H1 (cell line): ENCODE measurements around the gene ANKRD9. TPM values are rescaled to one million over a fixed set of nuclear protein-coding genes. Genes with fewer than 3 reads are reported as not detected.
A peak's percentile ranks its signal among the peaks of the same experiment; 100 is the strongest.

Source experiments
- CTCF ChIA-PET: fragments of 300-600 bp; sonication (Branson Sonifier 250); formaldehyde crosslinking; loops from one replicate; lab custom pipeline; 2021; ENCODE audit not compliant: partially characterized antibody; lab: Charles Lee
- POLR2A ChIA-PET: fragments of 300-600 bp; sonication (Branson Sonifier 250); formaldehyde crosslinking; loops from one replicate; lab custom pipeline; 2021; ENCODE audit warnings: inconsistent platforms; ENCODE audit not compliant: partially characterized antibody; lab: Charles Lee
- DNase-seq, 2 experiments: peaks; one replicate each; pipeline versions ENCODE4 v3.0.0 to v3.0.0-alpha.2; 2010 to 2022; ENCODE audit warnings: low spot score in 2 of 2, low read depth in 1 of 2, mixed read lengths in 1 of 2
- FAIRE-seq: peaks from 2 replicates; lab custom pipeline; 2011; peaks lifted over from hg19 to GRCh38; lab: Jason Lieb, UNC
- H2AFZ ChIP-seq: 2 replicates; pipeline ENCODE4 v1.8.1; 2012; ENCODE audit warnings: low read length, inconsistent platforms
- H2AK5ac ChIP-seq: 2 replicates; pipeline ENCODE4 v1.6.1; 2013; ENCODE audit warnings: low read depth, low read length
- H2BK120ac ChIP-seq: replicated peaks from 2 replicates; pipeline ENCODE3; 2013; ENCODE audit warnings: low read depth, low read length, inconsistent platforms
- H2BK12ac ChIP-seq: 2 replicates; pipeline ENCODE4 v1.6.1; 2013; ENCODE audit warnings: low read depth, low read length
- H2BK15ac ChIP-seq: 2 replicates; pipeline ENCODE4 v1.6.1; 2013; ENCODE audit warnings: low read length
- H2BK20ac ChIP-seq: 2 replicates; pipeline ENCODE4 v1.6.1; 2013; ENCODE audit warnings: low read length
- H2BK5ac ChIP-seq: 2 replicates; pipeline ENCODE4 v1.6.1; 2013; ENCODE audit warnings: low read depth, low read length
- H3K14ac ChIP-seq: 2 replicates; pipeline ENCODE4 v1.6.1; 2013; ENCODE audit warnings: inconsistent platforms; ENCODE audit not compliant: insufficient read length
- H3K18ac ChIP-seq: 2 replicates; pipeline ENCODE4 v1.6.1; 2013; ENCODE audit warnings: low read length; ENCODE audit errors: extremely low read depth
- H3K23ac ChIP-seq: 2 replicates; pipeline ENCODE4 v1.6.1; 2013; ENCODE audit warnings: inconsistent platforms; ENCODE audit not compliant: insufficient read length
- H3K23me2 ChIP-seq: 2 replicates; pipeline ENCODE4 v1.6.1; 2013; ENCODE audit warnings: low read depth, low read length
- H3K27ac ChIP-seq: 2 replicates; pipeline ENCODE4 v1.6.1; 2011; ENCODE audit warnings: low read depth, low read length, inconsistent platforms
- H3K27me3 ChIP-seq, 4 experiments: replicated peaks in 1 of 4; 1 replicate in 1 of 4; 2 replicates in 3 of 4; pipeline versions ENCODE4 v1.6.1 to v1.8.1; 2011 to 2013; ENCODE audit warnings: low read length in 3 of 4, mild to moderate bottlenecking in 3 of 4, inconsistent platforms in 2 of 4, mixed read lengths in 2 of 4, moderate library complexity in 1 of 4; ENCODE audit not compliant: control insufficient read depth in 3 of 4, insufficient read depth in 3 of 4; ENCODE audit errors: extremely low read depth in 1 of 4
- H3K36me3 ChIP-seq, 4 experiments: 2 replicates each; pipeline versions ENCODE4 v1.6.1 to v1.8.1; 2011 to 2013; ENCODE audit warnings: mild to moderate bottlenecking in 4 of 4, low read length in 3 of 4, moderate library complexity in 2 of 4, control low read depth in 1 of 4, inconsistent platforms in 1 of 4; ENCODE audit not compliant: insufficient read depth in 4 of 4, control insufficient read depth in 2 of 4
- H3K4ac ChIP-seq: replicated peaks from 2 replicates; pipeline ENCODE3; 2013; ENCODE audit warnings: low read length, low read depth, mixed read lengths, inconsistent platforms; ENCODE audit not compliant: insufficient read length
- H3K4me1 ChIP-seq, 4 experiments: replicated peaks in 1 of 4; 1 replicate in 1 of 4; 2 replicates in 3 of 4; pipeline versions ENCODE4 v1.6.1 to v1.8.1; 2011 to 2013; ENCODE audit warnings: low read length in 3 of 4, inconsistent platforms in 2 of 4, mixed read lengths in 1 of 4; ENCODE audit not compliant: insufficient read depth in 4 of 4, control insufficient read depth in 3 of 4
- H3K4me2 ChIP-seq, 2 experiments: 2 replicates each; pipeline versions ENCODE4 v1.6.1 to v1.8.1; 2011 to 2013; ENCODE audit warnings: low read depth in 2 of 2, low read length in 2 of 2, control low read depth in 1 of 2, inconsistent platforms in 1 of 2, mild to moderate bottlenecking in 1 of 2; ENCODE audit not compliant: insufficient read depth in 1 of 2
- H3K4me3 ChIP-seq, 4 experiments: fragments of 200-600, 300-600 bp in 1 of 4; sonication (generic), shearing (Covaris generic), sonication (Bioruptor Twin) in 1 of 4; 2 replicates each; pipeline versions ENCODE4 v1.5.1 to v1.8.1; 2011 to 2016; ENCODE audit warnings: low read length in 4 of 4, low read depth in 3 of 4, control low read depth in 2 of 4, inconsistent platforms in 2 of 4, mild to moderate bottlenecking in 2 of 4, mixed read lengths in 1 of 4, moderate library complexity in 1 of 4; ENCODE audit not compliant: insufficient read depth in 2 of 4; ENCODE audit errors: extremely low read depth in 1 of 4
- H3K56ac ChIP-seq: replicated peaks from 2 replicates; pipeline ENCODE3; 2013; ENCODE audit warnings: low read depth, mild to moderate bottlenecking, mixed read lengths, low read length, inconsistent platforms; ENCODE audit not compliant: insufficient read length
- H3K79me1 ChIP-seq: 2 replicates; pipeline ENCODE4 v1.6.1; 2013; ENCODE audit warnings: low read depth, low read length, control low read depth
- H3K79me2 ChIP-seq, 2 experiments: 2 replicates each; pipeline versions ENCODE4 v1.6.1 to v1.8.1; 2012 to 2013; ENCODE audit warnings: low read length in 2 of 2, mild to moderate bottlenecking in 2 of 2, inconsistent platforms in 1 of 2; ENCODE audit not compliant: insufficient read depth in 2 of 2, control insufficient read depth in 1 of 2
- H3K9ac ChIP-seq, 4 experiments: replicated peaks in 1 of 4; 1 replicate in 1 of 4; 2 replicates in 3 of 4; pipeline versions ENCODE4 v1.6.1 to v1.8.1; 2011 to 2013; ENCODE audit warnings: low read depth in 3 of 4, low read length in 3 of 4, control low read depth in 2 of 4, mild to moderate bottlenecking in 2 of 4, moderate library complexity in 2 of 4, inconsistent platforms in 1 of 4; ENCODE audit errors: extremely low read depth in 1 of 4
- H3K9me3 ChIP-seq, 2 experiments: 2 replicates each; pipeline versions ENCODE4 v1.6.1 to v1.8.1; 2012 to 2013; ENCODE audit warnings: mild to moderate bottlenecking in 2 of 2, moderate library complexity in 2 of 2, control low read depth in 1 of 2, inconsistent platforms in 1 of 2, low read depth in 1 of 2, low read length in 1 of 2, mixed read lengths in 1 of 2; ENCODE audit not compliant: insufficient read depth in 2 of 2
- H4K20me1 ChIP-seq, 2 experiments: replicated peaks in 1 of 2; 2 replicates each; pipeline versions ENCODE3 to v1.8.1; 2011 to 2013; ENCODE audit warnings: inconsistent platforms in 2 of 2, low read length in 2 of 2, mild to moderate bottlenecking in 1 of 2; ENCODE audit not compliant: insufficient read depth in 2 of 2, control insufficient read depth in 1 of 2
- H4K5ac ChIP-seq: 2 replicates; pipeline ENCODE4 v1.6.1; 2013; ENCODE audit warnings: low read length, low read depth, mixed read lengths, inconsistent platforms; ENCODE audit not compliant: insufficient read length
- H4K8ac ChIP-seq: 2 replicates; pipeline ENCODE4 v1.8.0; 2013; ENCODE audit warnings: mild to moderate bottlenecking, moderate library complexity, low read length, inconsistent platforms; ENCODE audit not compliant: insufficient read depth; ENCODE audit errors: extremely low read depth
- H4K91ac ChIP-seq: replicated peaks from 2 replicates; pipeline ENCODE3; 2013; ENCODE audit warnings: low read length, mixed read lengths, inconsistent platforms; ENCODE audit not compliant: insufficient read length
- BCL11A ChIP-seq, 2 experiments: IDR thresholded peaks; one replicate each; pipeline ENCODE4 v1.6.1; 2011; ENCODE audit warnings: low read depth in 2 of 2, low read length in 2 of 2, mild to moderate bottlenecking in 2 of 2
- CEBPB ChIP-seq: IDR thresholded peaks from 2 replicates; pipeline ENCODE4 v1.6.1; 2012; ENCODE audit warnings: low read depth, low read length
- KDM1A ChIP-seq: fragments of 200-600, 300-600 bp; sonication (generic); IDR thresholded peaks from 2 replicates; pipeline ENCODE4 v1.7.1; 2016; ENCODE audit warnings: mild to moderate bottlenecking, low read length, borderline replicate concordance
- NANOG ChIP-seq: IDR thresholded peaks from 2 replicates; pipeline ENCODE4 v1.6.1; 2011; ENCODE audit warnings: low read length, low read depth, mild to moderate bottlenecking, inconsistent platforms; ENCODE audit not compliant: insufficient read depth, poor library complexity, severe bottlenecking
- PHF8 ChIP-seq: fragments of 200-600 bp; sonication (generic); conservative IDR thresholded peaks from 2 replicates; pipeline ENCODE4 v1.7.1; 2012; ENCODE audit warnings: low read depth, mild to moderate bottlenecking, inconsistent platforms, low read length, moderate library complexity
- TEAD4 ChIP-seq: IDR thresholded peaks from 2 replicates; pipeline ENCODE4 v1.6.1; 2012; ENCODE audit warnings: low read depth, low read length, inconsistent platforms, mixed read lengths
- WGBS, 2 experiments: shearing (Covaris generic) in 1 of 2; methylation state at CpG; one replicate each; pipeline versions ENCODE4 v1.1.6 to v1.1.7; 2013 to 2015; ENCODE audit warnings: low lambda C conversion rate in 2 of 2, mixed read lengths in 2 of 2, inconsistent platforms in 1 of 2, low coverage in 1 of 2, missing lambda C conversion rate in 1 of 2; ENCODE audit not compliant: insufficient replicate concordance in 2 of 2, insufficient coverage in 1 of 2, insufficient read length in 1 of 2; ENCODE audit errors: extremely low coverage in 1 of 2, missing lambda C conversion rate in 1 of 2; 5-methylcytosine and 5-hydroxymethylcytosine counted together
- polyA plus RNA-seq, 7 experiments: library from polyadenylated mRNA; depleted of rRNA in 3 of 7; stranded (reverse) in 5 of 7; unstranded in 2 of 7; fragments of >200 nt in 5 of 7; fragments of 200-250 nt in 2 of 7; gene quantifications; 1 replicate in 5 of 7; 2 replicates in 1 of 7; 4 replicates in 1 of 7; pipeline versions ENCODE4 v1.2.1 to v1.2.3, GENCODE V29; 2011 to 2013; ENCODE audit warnings: missing spikeins in 2 of 7, mixed read lengths in 2 of 7
- total RNA-seq: library from RNA; stranded (reverse); fragmentation: NEBNext Ultra II Directional; extraction: Animal tissue kit (Norgen Biotek cat#: 25700); gene quantifications from 2 replicates; pipeline ENCODE4 v1.2.1, GENCODE V29; 2021
- TF ChIP-seq, protein P1 (sequence below): IDR thresholded peaks from 2 replicates; pipeline ENCODE4 v1.6.1; 2011; ENCODE audit warnings: low read length, improper control_type of control experiment

The ANKRD9 gene
- total and polyA plus RNA-seq, 2 of the 8 experiments (the other 6 are each of a cell fraction or from before 2014, with no cell fraction given): 37.0 to 41.8 TPM

GRCh38 chr14:102525929-102526497, 16.4 kb upstream of the ANKRD9 start:
- FAIRE-seq: no peak
- TF ChIP-seq CEBPB: no peak
- TF ChIP-seq, protein P1, sequence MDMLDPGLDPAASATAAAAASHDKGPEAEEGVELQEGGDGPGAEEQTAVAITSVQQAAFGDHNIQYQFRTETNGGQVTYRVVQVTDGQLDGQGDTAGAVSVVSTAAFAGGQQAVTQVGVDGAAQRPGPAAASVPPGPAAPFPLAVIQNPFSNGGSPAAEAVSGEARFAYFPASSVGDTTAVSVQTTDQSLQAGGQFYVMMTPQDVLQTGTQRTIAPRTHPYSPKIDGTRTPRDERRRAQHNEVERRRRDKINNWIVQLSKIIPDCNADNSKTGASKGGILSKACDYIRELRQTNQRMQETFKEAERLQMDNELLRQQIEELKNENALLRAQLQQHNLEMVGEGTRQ: no peak
- TF ChIP-seq TEAD4: no peak
- TF ChIP-seq KDM1A: no peak
- TF ChIP-seq NANOG: no peak
- TF ChIP-seq PHF8: no peak
- TF ChIP-seq BCL11A (IDR thresholded peaks at IDR 0.05; ENCODE audit: low read depth in 2 of 2, low read length in 2 of 2): no peak

More at GRCh38 chr14:102525929-102526497, 16.4 kb upstream of the ANKRD9 start:
- no peak overlapping the region for H2BK20ac ChIP-seq
- no peak overlapping the region for H3K23ac ChIP-seq
- peak overlapping the region; percentile 39; the same call in 1 of the 2 replicates for H2AK5ac ChIP-seq
- no peak overlapping the region for H3K9ac ChIP-seq
- no peaks in the 10 kb centered on the region for H3K27me3 ChIP-seq
- no peaks in the 10 kb centered on the region for H3K79me1 ChIP-seq
- 89% methylated on average over 11 of the region's 12 CpGs; no CpG with 5 or more reads in 1 of the 2 experiments for WGBS, 2 experiments
- ChIA-PET CTCF (interaction anchor here (0.6 to 1.8 kb wide), 3 partner anchors 68 to 525 kb away, joined by 3 to 15 read pairs (median 3); no protein-coding TSS in a partner anchor), POLR2A (interaction anchor here (0.8 to 1.7 kb wide), 3 partner anchors 10 to 29 kb away, joined by 3 to 4 read pairs (median 3); no protein-coding TSS in a partner anchor)
- H3K9me3 ChIP-seq: no peaks in the 10 kb centered on the region
- no peak for DNase-seq
- H4K8ac ChIP-seq: no peak overlapping the region
- H3K4me1 ChIP-seq: peaks cover 0 to 10% (median 0%) of the 10 kb centered on the region in 4 experiments; a peak in 2 of 7 replicates
- no peak overlapping the region for H2AFZ ChIP-seq
- H4K91ac ChIP-seq: no peak overlapping the region
- no peak overlapping the region for H3K27ac ChIP-seq
- H3K23me2 ChIP-seq: peaks cover 3% of the 10 kb centered on the region; the same call in 1 of the 2 replicates
- no peak overlapping the region for H3K14ac ChIP-seq
- H3K56ac ChIP-seq: no peak overlapping the region
- H2BK120ac ChIP-seq: no peak overlapping the region
- H3K79me2 ChIP-seq: no peaks in the 10 kb centered on the region
- peak overlapping the region; percentile 74 for H3K4ac ChIP-seq
- H2BK12ac ChIP-seq: 0 out of 2 replicates have a peak overlapping the region, but pooled peaks have one; percentile 63
- H2BK15ac ChIP-seq: no peak overlapping the region
- no peaks in the 10 kb centered on the region for H3K36me3 ChIP-seq
- no peaks in the 10 kb centered on the region for H4K20me1 ChIP-seq
- H2BK5ac ChIP-seq: no peak overlapping the region
- H4K5ac ChIP-seq: peak overlapping the region; percentile 18
- no peak overlapping the region for H3K18ac ChIP-seq
- H3K4me3 ChIP-seq: no peak overlapping the region
- peak overlapping the region in 1 of 2 experiments; percentile 83; a peak in 1 of 4 replicates for H3K4me2 ChIP-seq
